ENCODE measurements around the gene MEI1. TPM values are rescaled to one million over a fixed set of nuclear protein-coding genes. Genes with fewer than 3 reads are reported as not detected.
A peak's percentile ranks its signal among the peaks of the same experiment; 100 is the strongest.

MEI1 gene
- total RNA-seq, 1 donor from 2014 or later = 26.1 TPM

- H3K27me3 Mint-ChIP-seq (ENCODE audit: low read depth) = no peaks in the 10 kb centered on the region
- H3K27ac Mint-ChIP-seq = no peak overlapping the region
- H3K36me3 Mint-ChIP-seq (ENCODE audit: low read depth) = no peaks in the 10 kb centered on the region
- H3K4me1 Mint-ChIP-seq (ENCODE audit: low read depth) = peaks cover 4% of the 10 kb centered on the region
- no peak for DNase-seq (ENCODE audit: low spot score)
- intact Hi-C loops (cut with micrococcal nuclease) = no loop called here
- H3K4me3 Mint-ChIP-seq (ENCODE audit: low read depth) = no peak overlapping the region
- H3K9me3 Mint-ChIP-seq = no peaks in the 10 kb centered on the region
These were observed 63.9 kb downstream of the MEI1 start for GRCh38 chr22:41762980-41763779.

GRCh38 chr22:41766476-41766875 is 67.2 kb downstream of the MEI1 start:
- no peaks in the 10 kb centered on the region for H3K27me3 Mint-ChIP-seq (ENCODE audit: low read depth)
- H3K27ac Mint-ChIP-seq = no peak overlapping the region
- H3K9me3 Mint-ChIP-seq = no peaks in the 10 kb centered on the region
- no peak for DNase-seq (ENCODE audit: low spot score)
- peaks cover 10% of the 10 kb centered on the region for H3K4me1 Mint-ChIP-seq (ENCODE audit: low read depth)
- H3K36me3 Mint-ChIP-seq (ENCODE audit: low read depth) = no peaks in the 10 kb centered on the region
- intact Hi-C loops (cut with micrococcal nuclease) = no loop called here
- no peak overlapping the region for H3K4me3 Mint-ChIP-seq (ENCODE audit: low read depth)

GRCh38 chr22:41768430-41768829 is 69.1 kb downstream of the MEI1 start:
- Mint-ChIP-seq H3K27ac (no peak overlapping the region), H3K36me3 (ENCODE audit: low read depth) (no peaks in the 10 kb centered on the region), H3K4me3 (ENCODE audit: low read depth) (no peak overlapping the region), H3K9me3 (no peaks in the 10 kb centered on the region), H3K27me3 (ENCODE audit: low read depth) (no peaks in the 10 kb centered on the region), H3K4me1 (ENCODE audit: low read depth) (peaks cover 13% of the 10 kb centered on the region)
- intact Hi-C loops (cut with micrococcal nuclease) = no loop called here
- DNase-seq (ENCODE audit: low spot score) = no peak

- no peaks in the 10 kb centered on the region for H3K36me3 Mint-ChIP-seq (ENCODE audit: low read depth)
- no peak overlapping the region for H3K4me3 Mint-ChIP-seq (ENCODE audit: low read depth)
- H3K27me3 Mint-ChIP-seq (ENCODE audit: low read depth) = no peaks in the 10 kb centered on the region
- DNase-seq (ENCODE audit: low spot score) = no peak
- H3K9me3 Mint-ChIP-seq = no peaks in the 10 kb centered on the region
- intact Hi-C loops (cut with micrococcal nuclease) = no loop called here
- H3K4me1 Mint-ChIP-seq (ENCODE audit: low read depth) = peaks cover 15% of the 10 kb centered on the region
- no peak overlapping the region for H3K27ac Mint-ChIP-seq
These were observed 71.6 kb downstream of the MEI1 start for GRCh38 chr22:41770715-41771468.

- Mint-ChIP-seq H3K27me3 (ENCODE audit: low read depth) (no peaks in the 10 kb centered on the region), H3K9me3 (no peaks in the 10 kb centered on the region), H3K4me1 (ENCODE audit: low read depth) (peaks cover 15% of the 10 kb centered on the region), H3K36me3 (ENCODE audit: low read depth) (no peaks in the 10 kb centered on the region), H3K4me3 (ENCODE audit: low read depth) (no peak overlapping the region), H3K27ac (no peak overlapping the region)
- DNase-seq (ENCODE audit: low spot score) = no peak
- intact Hi-C loops (cut with micrococcal nuclease) = no loop called here
These were observed 72.9 kb downstream of the MEI1 start for GRCh38 chr22:41772198-41772597.

GRCh38 chr22:41772645-41773044 is 73.3 kb downstream of the MEI1 start:
- Mint-ChIP-seq H3K9me3 (no peaks in the 10 kb centered on the region), H3K36me3 (ENCODE audit: low read depth) (no peaks in the 10 kb centered on the region), H3K27ac (no peak overlapping the region), H3K4me1 (ENCODE audit: low read depth) (peaks cover 12% of the 10 kb centered on the region), H3K27me3 (ENCODE audit: low read depth) (no peaks in the 10 kb centered on the region), H3K4me3 (ENCODE audit: low read depth) (no peak overlapping the region)
- no peak for DNase-seq (ENCODE audit: low spot score)
- intact Hi-C loops (cut with micrococcal nuclease) = no loop called here

- DNase-seq (ENCODE audit: low spot score) = no peak
- Mint-ChIP-seq H3K4me3 (ENCODE audit: low read depth) (no peak overlapping the region), H3K27me3 (ENCODE audit: low read depth) (no peaks in the 10 kb centered on the region), H3K4me1 (ENCODE audit: low read depth) (peaks cover 13% of the 10 kb centered on the region), H3K27ac (no peak overlapping the region), H3K9me3 (no peaks in the 10 kb centered on the region), H3K36me3 (ENCODE audit: low read depth) (no peaks in the 10 kb centered on the region)
- intact Hi-C loops (cut with micrococcal nuclease) = no loop called here
These were observed 76.0 kb downstream of the MEI1 start for GRCh38 chr22:41775338-41775737.

- intact Hi-C loops (cut with micrococcal nuclease) = no loop called here
- Mint-ChIP-seq H3K4me3 (ENCODE audit: low read depth) (no peak overlapping the region), H3K9me3 (no peaks in the 10 kb centered on the region), H3K27ac (no peak overlapping the region), H3K36me3 (ENCODE audit: low read depth) (no peaks in the 10 kb centered on the region), H3K4me1 (ENCODE audit: low read depth) (peaks cover 16% of the 10 kb centered on the region), H3K27me3 (ENCODE audit: low read depth) (no peaks in the 10 kb centered on the region)
- DNase-seq (ENCODE audit: low spot score) = no peak
These were observed 76.7 kb downstream of the MEI1 start for GRCh38 chr22:41775976-41776375.

- Mint-ChIP-seq H3K27me3 (ENCODE audit: low read depth) (no peaks in the 10 kb centered on the region), H3K4me1 (ENCODE audit: low read depth) (peaks cover 16% of the 10 kb centered on the region), H3K36me3 (ENCODE audit: low read depth) (no peaks in the 10 kb centered on the region), H3K27ac (no peak overlapping the region), H3K4me3 (ENCODE audit: low read depth) (no peak overlapping the region), H3K9me3 (no peaks in the 10 kb centered on the region)
- no peak for DNase-seq (ENCODE audit: low spot score)
- intact Hi-C loops (cut with micrococcal nuclease) = no loop called here
These were observed 77.1 kb downstream of the MEI1 start for GRCh38 chr22:41776381-41776780.

- Mint-ChIP-seq H3K9me3 (no peaks in the 10 kb centered on the region), H3K27me3 (ENCODE audit: low read depth) (no peaks in the 10 kb centered on the region), H3K36me3 (ENCODE audit: low read depth) (no peaks in the 10 kb centered on the region), H3K27ac (no peak overlapping the region), H3K4me3 (ENCODE audit: low read depth) (no peak overlapping the region), H3K4me1 (ENCODE audit: low read depth) (peaks cover 25% of the 10 kb centered on the region)
- intact Hi-C loops (cut with micrococcal nuclease) = no loop called here
- DNase-seq (ENCODE audit: low spot score) = no peak
These were observed 78.6 kb downstream of the MEI1 start for GRCh38 chr22:41777749-41778425.

GRCh38 chr22:41779929-41780505 is 80.7 kb downstream of the MEI1 start:
- Mint-ChIP-seq H3K27ac (peak overlapping the region; percentile 94), H3K36me3 (ENCODE audit: low read depth) (peaks cover 8% of the 10 kb centered on the region), H3K4me1 (ENCODE audit: low read depth) (peaks cover 31% of the 10 kb centered on the region), H3K4me3 (ENCODE audit: low read depth) (peak overlapping the region; percentile 75), H3K9me3 (no peaks in the 10 kb centered on the region), H3K27me3 (ENCODE audit: low read depth) (no peaks in the 10 kb centered on the region)
- intact Hi-C loops (cut with micrococcal nuclease) = loop anchor here (2.0 to 5.0 kb wide), 2 partner anchors 53 to 83 kb away; partner anchors contain the start of genes MEI1 and SREBF2
- DNase-seq (ENCODE audit: low spot score) = no peak

- intact Hi-C loops (cut with micrococcal nuclease) = loop anchor here (1.0 to 5.0 kb wide), 3 partner anchors 19 to 84 kb away; partner anchors contain the start of genes CCDC134, MEI1 and SREBF2
- no peaks in the 10 kb centered on the region for H3K27me3 Mint-ChIP-seq (ENCODE audit: low read depth)
- peak overlapping the region; percentile 96 for H3K27ac Mint-ChIP-seq
- peaks cover 31% of the 10 kb centered on the region for H3K4me1 Mint-ChIP-seq (ENCODE audit: low read depth)
- no peaks in the 10 kb centered on the region for H3K9me3 Mint-ChIP-seq
- H3K36me3 Mint-ChIP-seq (ENCODE audit: low read depth) = peaks cover 8% of the 10 kb centered on the region
- DNase-seq (ENCODE audit: low spot score) = peak; percentile 94
- peak overlapping the region; percentile 89 for H3K4me3 Mint-ChIP-seq (ENCODE audit: low read depth)
These were observed 81.6 kb downstream of the MEI1 start for GRCh38 chr22:41780746-41781505.
